CD4-positive, alpha-beta T cell treated with Interleukin-4 for 1 hour (primary cell): Measurements from ENCODE around the gene ASCL2.

Source experiments
- DNase-seq, 2 donors: peaks; one replicate each; pipeline ENCODE4 v3.0.0-alpha.2; 2020 to 2022

The ASCL2 gene

DNA sequence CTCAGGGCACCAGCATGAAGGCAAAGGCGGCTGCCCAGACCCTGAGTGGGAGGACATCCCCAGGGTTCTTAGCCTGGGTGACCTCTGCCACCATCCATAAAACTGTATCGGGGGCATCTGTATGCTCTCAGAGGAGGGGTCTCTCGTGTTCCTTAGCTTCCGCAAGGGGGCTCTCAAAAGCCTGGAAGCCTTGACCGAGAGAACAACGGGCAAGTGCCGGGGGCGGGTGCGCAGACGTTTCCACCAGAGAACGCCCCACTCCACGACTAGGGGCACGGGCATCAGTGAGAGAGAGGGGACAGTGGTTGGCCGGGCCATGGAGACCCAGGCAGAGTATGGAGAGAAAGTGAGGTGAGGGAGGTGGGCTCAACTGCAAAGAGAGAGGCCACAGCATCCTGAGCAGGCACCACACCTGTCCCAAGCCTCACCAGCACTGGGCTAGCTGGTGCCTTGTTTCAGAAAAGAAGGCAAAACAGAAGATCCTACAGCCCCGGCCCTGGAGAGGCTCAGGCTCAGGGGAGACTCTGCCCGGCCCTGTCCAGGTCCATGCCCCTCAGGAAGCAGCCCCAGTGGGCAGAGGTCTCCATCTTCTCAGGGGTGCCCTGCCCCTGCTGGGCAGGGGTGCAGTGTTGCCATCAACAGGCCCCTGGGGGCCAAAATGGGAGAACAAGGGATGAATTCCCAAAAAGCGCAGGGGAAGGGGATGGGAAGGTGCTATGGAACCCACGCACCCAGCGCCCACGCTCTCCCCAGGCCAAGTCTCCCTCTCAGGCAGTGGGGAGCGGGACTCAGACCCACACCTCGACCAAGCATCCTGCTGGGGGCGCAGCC is 37.3 kb upstream of the ASCL2 start:
- DNase-seq, result no peak

DNA sequence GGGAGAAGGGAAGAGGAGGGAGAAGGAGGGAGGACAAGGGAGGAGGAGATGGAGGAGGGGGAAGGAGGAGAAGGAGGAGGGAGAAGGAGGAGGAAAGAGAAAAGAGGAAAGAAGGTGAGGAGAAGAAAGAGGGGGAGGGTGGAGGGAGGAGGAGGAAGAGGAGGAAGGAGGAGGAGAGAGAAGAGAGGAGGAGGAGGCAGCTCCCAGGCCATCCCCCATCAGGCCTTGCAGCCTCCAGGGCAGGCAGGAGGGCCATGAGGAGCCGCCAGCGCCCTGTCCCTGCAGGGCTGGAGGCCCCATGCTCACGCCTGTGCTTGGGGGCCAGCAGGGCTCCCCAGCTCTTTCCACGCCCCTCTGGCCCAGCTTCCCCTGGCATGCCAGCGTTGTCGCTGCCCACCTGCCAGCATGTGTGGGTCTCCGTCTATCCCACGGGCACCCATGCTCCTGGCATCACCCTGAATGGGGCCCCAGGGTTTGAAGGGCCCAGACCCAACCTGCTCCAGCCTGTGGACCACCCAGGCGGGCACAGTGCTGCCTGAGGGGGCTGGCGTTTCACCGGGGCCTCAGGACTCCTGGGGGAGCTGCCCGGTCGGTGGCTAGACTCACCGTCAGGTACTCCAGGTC is 36.6 kb upstream of the ASCL2 start:
- no peak for DNase-seq

DNA sequence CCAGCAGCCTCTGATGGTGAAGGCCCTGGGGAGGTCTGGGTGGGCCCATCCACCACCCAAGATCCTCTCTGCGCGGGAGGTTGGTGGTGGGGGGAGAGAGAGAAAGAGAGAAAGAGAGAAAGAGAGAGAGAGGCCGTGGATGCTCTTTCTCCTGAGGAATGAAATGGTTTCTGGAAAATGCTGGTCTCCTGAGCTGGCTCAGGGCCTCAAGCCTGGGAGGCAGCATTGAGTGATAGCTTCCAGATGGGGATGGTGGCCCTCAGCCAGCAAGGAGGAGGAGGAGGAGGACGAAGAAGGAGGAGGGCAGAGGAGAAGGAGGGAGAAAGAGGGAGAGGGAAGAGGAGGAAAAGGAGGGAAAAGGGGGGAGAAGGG is 36.0 kb upstream of the ASCL2 start:
- DNase-seq, result no peak

DNA sequence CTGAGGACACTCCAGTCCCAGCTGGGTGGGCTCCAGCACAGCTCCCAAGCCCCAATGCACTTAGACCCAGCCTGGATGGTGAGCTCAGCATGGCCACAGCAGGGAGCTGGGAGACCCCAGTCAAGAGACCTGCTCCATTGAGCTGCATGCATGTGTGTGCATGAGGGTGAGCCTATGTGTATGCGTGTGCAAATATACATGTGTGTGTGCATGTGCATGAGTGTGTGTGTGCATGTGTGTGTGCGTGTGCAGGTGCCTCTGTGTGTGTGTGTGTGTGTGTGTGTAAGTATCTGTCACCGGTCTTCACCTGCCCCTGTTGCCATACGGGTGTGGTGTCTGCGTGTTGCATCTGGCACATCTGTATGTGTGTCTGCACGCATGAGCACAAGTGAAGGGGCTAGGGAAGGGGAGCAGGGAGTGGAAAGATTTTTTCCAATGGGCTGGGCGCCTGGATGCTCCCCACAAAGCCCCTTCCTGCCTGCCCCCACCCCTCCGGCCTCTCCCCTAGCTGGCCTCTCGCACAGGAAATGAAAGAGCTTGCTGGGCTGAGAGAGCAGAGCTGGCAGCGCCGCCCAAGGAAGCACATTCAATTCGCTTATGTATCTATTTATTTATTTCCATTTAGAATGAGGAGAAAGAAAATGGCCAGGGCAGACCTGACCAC is 35.5 kb upstream of the ASCL2 start:
- DNase-seq, result peak in 1 of 2 donors; percentile 26

DNA sequence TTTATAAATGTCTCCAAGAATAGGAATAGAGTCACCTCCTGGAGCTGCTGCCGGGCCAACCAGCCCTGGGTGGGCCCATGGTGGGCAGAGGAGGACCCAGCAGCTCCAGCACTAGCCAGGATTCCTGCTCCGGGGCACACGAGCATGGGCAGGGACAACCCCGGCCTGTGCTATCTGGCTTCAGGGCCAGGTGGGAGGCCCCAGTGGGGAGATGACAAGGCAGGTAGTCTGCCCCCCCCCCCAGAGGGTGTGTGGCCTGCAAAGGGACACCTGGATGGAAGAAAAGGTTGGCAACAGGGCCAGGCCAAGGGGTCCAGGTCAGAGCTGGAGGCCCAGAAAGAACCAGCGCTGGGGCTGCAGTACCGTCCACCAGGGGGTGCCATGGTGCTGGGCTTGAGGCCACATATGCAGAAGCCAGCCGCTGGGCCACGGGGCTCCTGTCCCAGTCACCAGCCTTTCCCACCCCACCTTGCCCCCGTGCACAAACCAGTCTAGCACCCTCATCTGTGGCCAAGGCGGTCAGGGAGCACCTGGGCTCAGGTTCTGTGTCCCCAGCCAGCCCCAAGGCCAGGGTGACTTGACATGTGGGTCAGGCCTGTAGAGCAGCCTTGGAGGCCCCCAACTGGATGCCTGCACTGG is 34.9 kb upstream of the ASCL2 start:
- peak; percentile 81 to 83 for DNase-seq

DNA sequence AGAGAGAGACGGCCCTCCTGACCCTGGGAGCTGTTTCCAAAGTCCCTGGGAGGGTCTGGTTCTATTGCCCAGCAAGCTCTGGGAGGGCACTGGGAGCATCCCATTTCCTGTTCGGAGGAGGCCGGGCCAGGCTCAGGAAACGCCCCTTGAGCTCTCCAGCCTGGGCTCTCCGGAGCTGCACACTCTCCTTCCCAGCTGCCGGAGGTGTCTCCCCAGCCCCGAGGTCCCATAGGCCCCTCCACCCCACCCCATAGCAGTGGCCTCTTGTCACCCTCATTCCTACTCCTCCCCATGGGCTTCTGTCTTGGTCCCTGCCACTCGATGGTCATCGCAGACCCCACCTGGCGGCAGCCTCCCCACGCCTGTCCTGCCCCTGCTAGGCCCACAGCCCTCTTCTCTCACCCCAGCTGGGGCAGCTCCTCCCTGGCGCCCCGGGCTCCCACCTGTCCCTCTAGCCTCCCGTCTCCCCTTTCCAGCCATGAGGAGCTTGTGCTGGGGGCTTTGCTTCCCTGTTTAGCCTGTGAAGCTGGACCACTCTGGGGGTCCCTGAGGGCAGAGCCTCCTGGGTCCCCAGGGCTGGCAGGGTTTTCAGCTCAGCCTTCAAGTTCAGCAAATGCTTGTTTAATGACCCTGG is 34.2 kb upstream of the ASCL2 start:
- no peak for DNase-seq

DNA sequence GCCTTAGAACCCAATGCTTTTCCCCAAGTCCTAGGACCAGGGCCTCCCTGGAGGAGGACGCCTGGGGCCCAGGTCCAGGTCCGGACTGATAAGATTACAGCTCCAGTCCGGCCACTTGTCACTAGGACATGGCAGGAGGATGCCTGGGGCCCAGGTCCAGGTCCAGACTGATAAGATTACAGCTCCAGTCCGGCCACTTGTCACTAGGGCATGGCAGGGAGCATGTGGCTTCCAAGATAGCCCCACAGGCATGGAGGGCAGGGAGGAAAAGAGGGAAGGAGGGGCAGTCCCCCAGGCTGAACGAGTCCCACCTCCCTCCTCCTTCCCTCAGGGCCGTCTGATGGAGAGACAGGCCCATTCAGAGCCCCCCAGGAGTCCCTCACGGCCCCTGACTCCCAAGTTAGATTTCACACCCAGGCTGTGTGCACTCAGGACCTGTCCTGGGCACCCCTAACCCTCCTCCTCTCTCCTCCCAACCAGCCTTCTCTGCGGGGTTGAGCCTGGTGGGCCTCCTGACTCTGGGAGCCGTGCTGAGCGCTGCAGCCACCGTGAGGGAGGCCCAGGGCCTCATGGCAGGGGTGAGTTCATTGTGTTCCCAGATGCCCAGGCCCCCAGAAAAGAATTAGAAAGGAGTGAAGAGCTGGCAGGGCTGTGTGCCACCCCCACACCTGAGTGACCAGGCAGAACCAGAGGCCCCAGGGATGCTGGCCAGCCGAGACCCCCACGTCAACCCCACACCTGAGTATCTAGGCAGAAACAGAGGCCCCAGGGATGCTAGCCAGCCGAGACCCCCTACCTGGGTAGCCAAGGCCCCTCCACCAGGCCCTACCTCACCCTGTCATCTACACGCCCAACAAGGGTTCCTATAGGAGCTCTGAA is 33.5 kb upstream of the ASCL2 start:
- no peak for DNase-seq

DNA sequence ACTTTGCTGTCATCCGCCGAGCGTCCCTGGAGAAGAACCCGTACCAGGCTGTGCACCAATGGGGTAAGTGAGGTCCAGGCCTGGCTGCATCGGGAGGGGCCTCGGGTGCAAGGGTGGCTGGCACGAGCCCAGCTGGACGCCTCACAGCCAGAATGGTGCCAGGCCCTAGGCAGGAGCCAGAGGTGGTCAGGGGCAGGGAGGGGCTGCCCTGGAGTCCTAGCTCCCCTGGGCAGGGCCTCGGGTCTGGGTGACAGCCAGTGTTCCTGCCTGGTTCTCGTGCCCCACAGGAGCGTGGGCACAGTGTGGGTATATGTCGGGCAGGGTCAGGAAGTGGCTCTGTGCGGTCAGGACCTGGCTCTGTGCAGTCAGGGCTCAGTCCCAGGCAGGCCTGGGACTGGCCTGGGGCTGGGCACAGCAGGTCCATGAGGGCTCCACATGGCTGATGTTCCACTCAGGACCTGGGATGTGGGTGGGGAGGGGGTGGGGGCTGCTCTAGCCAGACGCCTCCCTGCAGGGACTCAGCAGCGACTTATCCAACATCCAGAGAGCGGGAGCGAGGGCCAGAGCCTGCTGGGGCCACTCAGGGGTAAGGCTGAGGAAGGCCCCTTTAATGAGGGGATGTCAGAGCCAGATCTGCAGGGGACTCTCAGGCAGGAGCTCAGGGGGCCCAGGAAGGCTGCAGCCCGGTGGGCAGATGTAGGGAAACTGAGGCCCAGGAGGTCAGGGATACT is 32.7 kb upstream of the ASCL2 start:
- DNase-seq, result no peak

DNA sequence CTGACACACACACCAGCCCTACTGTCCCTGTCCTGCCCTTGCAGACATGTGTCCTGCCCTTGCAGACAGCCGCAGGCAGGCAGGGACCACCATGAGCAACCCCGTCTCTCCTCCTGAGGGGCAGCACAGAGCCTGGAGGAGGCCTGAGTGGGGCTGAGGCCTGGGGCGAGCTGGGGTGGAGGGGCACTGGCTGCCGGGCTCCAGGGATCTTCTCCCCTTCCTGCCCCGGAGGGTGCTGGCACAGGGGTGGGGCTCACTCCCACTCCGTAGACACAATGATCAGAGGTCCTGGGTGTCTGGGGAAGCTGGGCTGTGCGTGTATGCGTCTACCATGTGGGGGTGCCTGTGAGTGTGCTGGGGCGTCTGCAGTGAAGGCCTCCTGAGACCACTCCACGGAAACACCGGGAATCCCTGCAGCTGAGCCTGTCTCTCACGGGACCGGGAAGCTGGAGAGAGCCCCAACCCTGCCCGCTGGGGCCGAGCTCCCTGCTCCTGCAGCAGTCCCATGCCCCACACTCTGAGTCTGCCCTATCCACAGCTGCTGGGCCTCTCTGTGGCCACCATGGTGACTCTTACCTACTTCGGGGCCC is 32.0 kb upstream of the ASCL2 start:
- peak in 1 of 2 donors; percentile 25 for DNase-seq

DNA sequence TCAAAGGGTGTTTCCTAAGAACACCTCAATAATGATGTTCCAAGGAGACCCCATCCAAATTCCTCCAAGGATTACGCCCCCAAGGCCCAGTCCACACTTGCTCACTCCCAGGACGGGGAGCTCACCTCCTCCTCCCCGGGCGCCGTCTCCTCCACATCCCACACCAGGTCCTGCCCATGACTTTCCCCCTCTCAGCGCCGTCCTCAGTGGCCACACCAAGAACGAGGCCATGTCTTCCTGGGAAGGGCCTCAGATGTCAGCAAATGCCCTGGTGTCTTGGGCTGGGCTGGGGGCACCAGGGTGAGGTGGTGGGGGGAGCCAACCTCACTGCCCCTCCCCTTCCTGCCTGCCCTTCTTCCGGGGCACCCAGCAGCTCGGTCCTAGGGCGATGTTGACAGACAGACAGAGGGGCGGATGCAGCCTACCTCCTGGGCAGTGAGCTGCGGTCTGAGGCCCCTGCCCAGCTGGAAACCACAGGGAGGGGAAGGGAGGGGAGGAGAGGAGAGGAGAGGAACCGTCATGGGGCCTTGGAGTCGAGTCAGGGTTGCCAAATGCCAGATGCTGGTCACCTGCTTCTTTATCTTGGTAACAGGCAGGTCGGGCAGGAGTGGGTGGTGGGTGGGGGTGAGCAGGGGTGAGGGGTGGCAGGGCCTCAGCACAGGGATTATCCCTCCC is 31.4 kb upstream of the ASCL2 start, which contains the start of the genes C11orf21 and TSPAN32:
TSS of gene C11orf21 (minus strand) at position 288 of the 675 bp plus-strand sequence. CDS start at position 178, 110 bp downstream.
TSS of gene TSPAN32 (plus strand) at position 383 of the 675 bp plus-strand sequence. CDS start at position 520, 137 bp downstream.
- DNase-seq, result peak; percentile 79 to 84

DNA sequence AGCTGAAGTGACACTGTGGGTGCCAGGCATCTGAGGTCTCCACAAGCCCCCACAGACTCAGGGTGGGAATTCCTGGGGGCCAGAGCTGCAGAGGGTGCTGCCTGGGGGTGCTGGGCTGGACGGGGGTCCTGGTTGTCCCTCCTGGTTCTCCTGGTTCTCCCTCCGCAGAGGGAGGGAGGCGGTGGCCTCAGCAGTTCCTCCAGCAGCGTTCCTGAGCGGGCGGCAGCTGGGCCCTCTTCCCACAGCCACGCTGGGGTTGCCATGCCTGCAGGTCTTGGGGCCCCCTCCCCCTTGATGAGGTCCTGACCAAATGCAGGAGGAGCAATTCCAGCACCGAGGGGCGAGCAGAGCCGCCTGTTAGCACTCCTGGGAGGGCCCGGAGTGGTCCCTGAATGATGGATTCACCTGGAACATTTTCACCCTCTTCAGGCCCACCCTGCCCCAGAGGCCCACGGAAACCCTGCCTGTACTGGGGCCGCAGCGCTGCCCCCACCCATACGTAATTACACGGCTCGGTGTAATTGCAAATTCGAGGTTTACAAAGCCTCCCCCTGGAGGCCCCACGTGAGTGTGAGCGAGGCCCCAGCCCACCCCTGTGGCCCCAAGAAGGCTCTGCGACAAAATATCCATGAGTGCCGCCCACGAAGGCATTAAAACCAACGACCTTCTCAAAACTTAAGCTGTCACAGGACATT is 30.7 kb upstream of the ASCL2 start:
- DNase-seq, result no peak

DNA sequence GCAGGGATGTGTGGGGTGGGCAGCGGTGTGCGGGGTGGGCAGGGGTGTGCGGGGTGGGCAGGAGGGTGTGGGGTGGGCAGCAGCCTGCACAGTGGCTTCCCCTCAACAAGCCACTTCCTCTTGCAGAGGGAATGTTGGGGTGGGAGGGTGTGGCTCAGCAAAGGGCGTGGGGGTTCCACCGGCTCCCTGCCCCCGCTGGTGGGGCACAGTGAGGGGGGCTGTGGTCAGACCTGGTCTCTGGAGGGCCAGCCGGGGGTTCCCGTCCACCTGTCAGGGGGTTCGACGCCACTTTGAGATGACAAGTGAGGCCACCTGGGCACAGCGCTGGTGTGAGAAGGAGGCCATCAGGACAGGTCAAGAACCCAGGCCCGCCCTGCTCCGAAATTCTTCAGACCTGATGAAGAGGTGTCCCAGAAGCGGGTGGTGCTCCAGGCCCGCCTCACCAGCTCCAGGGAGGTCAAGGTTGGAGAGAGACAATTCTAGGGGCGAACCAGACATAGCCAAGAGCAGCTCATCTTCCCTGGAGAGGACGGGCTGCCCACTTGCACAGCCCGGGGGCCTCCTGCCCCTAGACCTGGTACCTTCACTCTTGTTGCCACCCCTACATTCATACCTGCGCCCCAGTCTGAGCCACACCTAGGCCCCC is 30.0 kb upstream of the ASCL2 start:
- peak; percentile 27 to 46 for DNase-seq

DNA sequence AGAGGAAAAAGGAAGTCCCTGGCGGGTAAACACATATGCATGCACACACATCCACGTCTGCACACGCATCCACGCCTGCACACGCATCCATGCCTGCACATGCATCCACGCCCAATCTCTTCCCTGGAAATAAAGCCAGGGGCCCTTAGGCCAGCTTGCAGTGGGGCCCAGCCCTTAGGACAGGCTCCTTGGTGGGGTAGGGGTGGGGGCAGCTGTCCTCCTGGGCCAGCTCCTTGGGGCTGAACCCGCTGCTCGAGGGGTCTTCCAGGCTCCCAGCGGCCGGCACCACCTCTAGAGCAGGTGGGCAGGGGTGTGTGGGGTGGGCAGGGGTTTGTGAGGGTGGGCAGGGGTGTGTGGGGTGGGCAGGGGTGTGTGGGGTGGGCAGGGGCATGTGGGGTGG is 29.4 kb upstream of the ASCL2 start:
- no peak for DNase-seq

DNA sequence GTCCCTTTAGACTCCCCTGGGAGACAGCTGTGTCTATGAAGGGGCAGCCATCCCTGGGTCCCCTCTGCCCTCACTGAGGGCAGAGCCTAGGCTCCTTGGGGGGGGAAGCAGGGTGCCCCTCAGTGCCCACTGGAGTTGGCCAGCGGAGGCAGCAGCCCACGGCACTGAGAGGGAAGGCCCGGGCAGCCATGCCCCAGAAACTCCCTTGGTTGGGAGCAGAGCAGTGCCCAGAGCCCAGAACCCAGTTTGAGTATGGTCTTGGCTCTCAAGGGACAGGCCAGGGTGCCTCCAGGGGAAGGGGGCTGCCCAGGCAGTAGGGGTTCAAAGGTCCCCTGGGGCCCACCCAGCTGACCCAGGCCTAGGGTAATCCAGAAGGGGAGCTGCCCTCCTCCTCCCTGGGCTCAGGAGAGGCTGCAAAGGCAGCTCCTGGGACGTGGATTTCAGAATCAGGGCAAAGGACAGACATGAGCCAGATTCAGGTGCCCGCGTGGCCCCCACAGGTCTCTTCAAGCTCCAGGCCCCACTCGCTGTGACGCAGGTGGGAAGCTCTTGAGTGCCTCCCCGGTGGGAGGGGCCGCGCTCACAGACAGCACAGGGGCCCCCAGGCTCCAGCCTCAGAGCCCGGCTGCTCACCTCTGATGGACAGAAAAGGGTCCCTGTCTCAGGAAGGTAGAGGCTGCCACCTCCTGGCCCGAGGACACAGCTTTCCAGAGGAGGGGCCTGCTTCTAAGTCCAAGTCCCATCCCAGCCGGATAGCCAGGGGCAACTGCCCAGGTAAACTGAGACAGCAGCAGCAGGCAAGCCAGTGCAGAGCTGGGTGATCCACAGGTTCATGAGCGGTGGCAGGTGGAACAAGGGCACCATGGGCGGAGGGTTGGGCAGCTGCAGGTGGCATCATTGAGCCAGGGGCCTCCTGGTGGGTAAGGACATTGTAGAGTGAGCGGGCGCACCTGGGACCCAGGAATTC is 28.7 kb upstream of the ASCL2 start:
- peak in 1 of 2 donors; percentile 24 for DNase-seq

DNA sequence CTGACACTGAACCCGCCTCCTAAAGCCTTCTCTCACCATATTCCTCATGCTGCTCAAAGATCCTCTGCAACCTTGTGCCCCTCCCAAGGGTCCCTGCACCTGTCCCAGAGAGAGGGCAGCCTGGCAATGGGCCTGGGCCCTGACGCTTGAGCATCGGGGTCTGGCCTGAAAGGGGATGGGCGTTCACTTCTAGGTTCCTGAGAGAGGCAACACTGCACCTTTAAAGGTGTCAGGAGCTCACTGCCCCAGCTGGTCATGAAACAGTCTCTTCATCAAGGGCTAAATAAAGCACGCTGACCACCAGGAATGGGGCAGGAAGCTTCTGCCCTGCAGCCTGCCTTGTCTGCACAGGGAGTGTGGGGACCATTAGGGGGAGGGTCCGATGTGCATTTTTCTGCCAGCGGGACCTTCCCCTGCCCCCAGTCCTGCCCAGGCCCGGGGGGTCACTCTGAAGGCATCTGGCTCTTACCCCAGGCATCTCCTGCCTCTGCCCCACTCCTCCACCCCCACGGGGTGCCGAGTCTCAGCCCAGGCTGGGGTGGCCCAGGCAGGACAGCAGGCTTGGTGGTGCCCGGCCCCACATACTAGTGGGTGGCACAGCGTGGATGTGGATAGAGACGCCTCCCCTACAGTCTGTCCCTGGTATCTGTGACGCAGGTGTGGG is 27.9 kb upstream of the ASCL2 start:
- no peak for DNase-seq

DNA sequence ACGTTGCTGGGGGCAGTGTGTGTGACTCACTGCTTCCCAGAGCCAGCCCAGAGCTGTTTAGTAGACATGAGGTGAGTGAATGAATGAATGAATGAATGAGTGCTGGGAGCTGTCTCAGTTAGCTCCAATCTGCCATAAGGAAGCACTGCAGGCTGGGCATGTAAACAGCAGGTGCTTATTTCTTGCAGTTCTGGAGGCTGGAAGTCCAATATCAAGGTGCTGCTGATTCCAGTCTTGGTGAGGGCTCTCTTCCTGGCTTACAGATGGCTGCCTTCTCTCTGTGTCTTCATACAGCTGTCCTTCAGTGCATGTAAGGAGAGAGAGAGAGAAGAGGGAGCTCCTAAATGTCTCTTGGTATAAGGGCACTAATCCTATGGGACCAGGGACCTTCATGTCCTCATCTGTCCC is 27.2 kb upstream of the ASCL2 start:
- DNase-seq, result no peak
